ENCODE measurements around the gene PDGFRB.

DNA sequence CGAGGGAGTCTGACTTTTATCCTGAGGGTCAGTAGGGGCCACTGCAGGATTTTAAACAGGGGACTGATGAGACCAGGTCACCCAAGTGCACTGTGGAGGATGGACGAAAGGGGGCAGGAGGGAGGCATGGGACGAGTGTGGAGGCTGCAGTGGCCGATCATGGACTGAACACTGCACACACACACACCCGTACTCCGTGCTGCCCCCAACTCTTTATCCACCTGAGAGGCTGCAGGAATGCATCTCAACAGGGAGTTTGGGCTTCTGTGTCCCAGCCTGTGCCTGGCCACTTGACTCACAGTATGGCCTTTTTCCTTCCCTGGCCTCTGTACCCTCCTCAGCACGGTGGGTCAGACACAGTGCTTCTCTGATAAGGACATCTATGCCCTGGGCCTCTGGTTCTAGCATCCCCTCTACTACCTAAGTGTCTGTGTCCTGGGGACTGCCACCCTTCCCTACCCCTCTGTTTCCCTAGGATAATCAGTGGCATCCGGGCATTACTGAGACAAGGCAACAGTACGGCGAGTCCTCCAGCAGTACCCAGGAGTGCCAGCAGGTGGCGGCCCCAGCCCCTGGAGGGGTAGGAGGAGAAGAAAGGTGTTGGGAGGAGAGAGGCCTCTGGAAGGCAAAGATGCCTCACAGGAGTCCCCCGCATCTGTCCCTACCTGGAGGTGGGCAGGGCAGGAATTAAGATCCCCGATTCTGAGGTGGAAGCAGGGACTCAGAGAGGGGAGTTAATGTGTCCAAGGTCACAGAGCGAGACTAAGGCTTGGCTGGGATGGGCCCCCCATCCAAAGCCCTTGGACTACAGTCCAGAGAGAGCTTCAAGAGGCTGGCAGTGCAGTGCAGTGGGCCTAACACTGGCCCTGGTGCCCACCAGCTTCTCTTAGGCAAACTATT, 5.8 kb upstream of the PDGFRB start:
- TF ChIP-seq, protein P1, sequence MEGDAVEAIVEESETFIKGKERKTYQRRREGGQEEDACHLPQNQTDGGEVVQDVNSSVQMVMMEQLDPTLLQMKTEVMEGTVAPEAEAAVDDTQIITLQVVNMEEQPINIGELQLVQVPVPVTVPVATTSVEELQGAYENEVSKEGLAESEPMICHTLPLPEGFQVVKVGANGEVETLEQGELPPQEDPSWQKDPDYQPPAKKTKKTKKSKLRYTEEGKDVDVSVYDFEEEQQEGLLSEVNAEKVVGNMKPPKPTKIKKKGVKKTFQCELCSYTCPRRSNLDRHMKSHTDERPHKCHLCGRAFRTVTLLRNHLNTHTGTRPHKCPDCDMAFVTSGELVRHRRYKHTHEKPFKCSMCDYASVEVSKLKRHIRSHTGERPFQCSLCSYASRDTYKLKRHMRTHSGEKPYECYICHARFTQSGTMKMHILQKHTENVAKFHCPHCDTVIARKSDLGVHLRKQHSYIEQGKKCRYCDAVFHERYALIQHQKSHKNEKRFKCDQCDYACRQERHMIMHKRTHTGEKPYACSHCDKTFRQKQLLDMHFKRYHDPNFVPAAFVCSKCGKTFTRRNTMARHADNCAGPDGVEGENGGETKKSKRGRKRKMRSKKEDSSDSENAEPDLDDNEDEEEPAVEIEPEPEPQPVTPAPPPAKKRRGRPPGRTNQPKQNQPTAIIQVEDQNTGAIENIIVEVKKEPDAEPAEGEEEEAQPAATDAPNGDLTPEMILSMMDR (IDR thresholded peaks at IDR 0.05), result peak; percentile 61 to 85 (median 67)
- TF ChIP-seq POLR2A (IDR thresholded peaks at IDR 0.05) (no peak), EP300 (IDR thresholded peaks at IDR 0.05) (no peak)

Measured in ovary (tissue), 3 donors.